ENCODE data around the gene PDHB. TPM values are rescaled to one million over a fixed set of nuclear protein-coding genes. Genes with fewer than 3 reads are reported as not detected.

PDHB gene
- total and polyA plus RNA-seq, 2 experiments from 2014 or later: 260 to 266 TPM

GRCh38 chr3:58418227-58418626, 15.4 kb downstream of the PDHB start:
- Histone ChIP-seq H3K36me3 (no peaks in the 10 kb centered on the region), H3K4me3 (no peak overlapping the region), H3K27me3 (no peaks in the 10 kb centered on the region), H3K4me1 (ENCODE audit: low read depth) (peaks cover 18% of the 10 kb centered on the region), H3K27ac (no peak overlapping the region), H3K9me3 (ENCODE audit: low read depth) (no peaks in the 10 kb centered on the region)
- DNase-seq (ENCODE audit: low read depth in 1 of 2, low spot score in 1 of 2): no peak
- no peak for TF ChIP-seq CTCF (IDR thresholded peaks at IDR 0.05; ENCODE audit: low read depth, low read length)

DNA sequence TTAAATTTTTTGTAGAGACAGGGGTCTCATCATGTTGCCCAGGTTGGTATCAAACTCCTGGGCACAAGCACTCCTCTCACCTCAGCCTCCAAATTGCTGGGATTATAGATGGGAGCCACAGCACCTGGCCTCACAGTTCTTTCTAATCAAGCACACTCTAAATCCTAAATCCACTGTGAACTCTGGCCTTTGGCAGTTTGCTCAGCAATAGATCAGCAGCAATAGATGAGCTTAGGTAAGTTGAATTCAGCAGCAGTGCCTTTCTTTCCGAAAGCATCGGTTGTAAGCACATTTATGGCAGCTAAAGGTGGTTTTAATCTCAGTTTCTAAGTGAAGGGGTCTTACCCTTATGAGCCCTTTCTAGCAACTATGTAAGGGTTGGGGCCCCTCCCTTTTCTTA, 16.6 kb downstream of the PDHB start:
- DNase-seq (ENCODE audit: low read depth in 1 of 2, low spot score in 1 of 2): no peak
- Histone ChIP-seq H3K4me3 (no peak overlapping the region), H3K27me3 (no peaks in the 10 kb centered on the region), H3K9me3 (ENCODE audit: low read depth) (no peaks in the 10 kb centered on the region), H3K27ac (no peak overlapping the region), H3K4me1 (ENCODE audit: low read depth) (peaks cover 19% of the 10 kb centered on the region), H3K36me3 (no peaks in the 10 kb centered on the region)
- no peak for TF ChIP-seq CTCF (IDR thresholded peaks at IDR 0.05; ENCODE audit: low read depth, low read length)

- Histone ChIP-seq H3K27me3 (no peaks in the 10 kb centered on the region), H3K4me1 (ENCODE audit: low read depth) (peaks cover 19% of the 10 kb centered on the region), H3K27ac (no peak overlapping the region), H3K4me3 (no peak overlapping the region), H3K36me3 (no peaks in the 10 kb centered on the region), H3K9me3 (ENCODE audit: low read depth) (no peaks in the 10 kb centered on the region)
- DNase-seq (ENCODE audit: low read depth in 1 of 2, low spot score in 1 of 2): no peak
- no peak for TF ChIP-seq CTCF (IDR thresholded peaks at IDR 0.05; ENCODE audit: low read depth, low read length)
Observed at GRCh38 chr3:58416191-58416590, 17.4 kb downstream of the PDHB start.

DNA sequence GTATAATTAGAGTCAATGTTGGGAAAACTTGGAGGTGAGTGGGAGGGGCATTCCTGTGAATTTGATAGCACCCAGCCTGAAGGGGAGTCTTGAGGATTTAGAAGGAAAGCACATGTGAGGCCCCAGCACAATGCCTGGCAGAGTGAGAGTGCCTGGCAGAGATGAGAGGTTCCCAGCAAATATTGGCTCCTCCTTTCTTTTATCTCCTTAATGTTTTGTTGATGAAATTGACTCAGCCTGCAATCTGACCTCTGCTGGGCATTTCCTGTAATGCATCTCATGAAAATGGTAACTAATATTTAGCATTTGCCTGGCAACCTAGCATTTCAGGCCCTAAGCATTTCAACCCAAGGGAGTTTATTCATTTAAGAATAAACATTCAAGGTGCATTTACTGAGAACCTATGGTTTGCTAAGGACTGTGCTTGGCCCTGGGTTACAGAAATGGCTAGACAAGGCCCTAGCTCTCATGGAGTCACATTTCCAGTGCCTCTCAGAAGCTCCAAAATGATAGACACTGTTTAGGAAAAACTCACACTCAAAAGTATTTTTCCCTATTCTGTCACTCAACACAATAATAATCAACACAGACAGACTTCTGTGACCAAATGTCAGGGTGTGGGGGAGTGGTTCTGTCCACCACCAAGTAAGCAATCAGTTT, 19.0 kb downstream of the PDHB start:
- peaks cover 19% of the 10 kb centered on the region for H3K4me1 ChIP-seq (ENCODE audit: low read depth)
- no peak overlapping the region for H3K27ac ChIP-seq
- no peaks in the 10 kb centered on the region for H3K27me3 ChIP-seq
- peaks cover 5% of the 10 kb centered on the region for H3K36me3 ChIP-seq
- peak; percentile 75 for TF ChIP-seq CTCF (IDR thresholded peaks at IDR 0.05; ENCODE audit: low read depth, low read length)
- DNase-seq (ENCODE audit: low read depth in 1 of 2, low spot score in 1 of 2): peak; percentile 57 to 83
- H3K4me3 ChIP-seq: no peak overlapping the region
- H3K9me3 ChIP-seq (ENCODE audit: low read depth): no peaks in the 10 kb centered on the region

DNA sequence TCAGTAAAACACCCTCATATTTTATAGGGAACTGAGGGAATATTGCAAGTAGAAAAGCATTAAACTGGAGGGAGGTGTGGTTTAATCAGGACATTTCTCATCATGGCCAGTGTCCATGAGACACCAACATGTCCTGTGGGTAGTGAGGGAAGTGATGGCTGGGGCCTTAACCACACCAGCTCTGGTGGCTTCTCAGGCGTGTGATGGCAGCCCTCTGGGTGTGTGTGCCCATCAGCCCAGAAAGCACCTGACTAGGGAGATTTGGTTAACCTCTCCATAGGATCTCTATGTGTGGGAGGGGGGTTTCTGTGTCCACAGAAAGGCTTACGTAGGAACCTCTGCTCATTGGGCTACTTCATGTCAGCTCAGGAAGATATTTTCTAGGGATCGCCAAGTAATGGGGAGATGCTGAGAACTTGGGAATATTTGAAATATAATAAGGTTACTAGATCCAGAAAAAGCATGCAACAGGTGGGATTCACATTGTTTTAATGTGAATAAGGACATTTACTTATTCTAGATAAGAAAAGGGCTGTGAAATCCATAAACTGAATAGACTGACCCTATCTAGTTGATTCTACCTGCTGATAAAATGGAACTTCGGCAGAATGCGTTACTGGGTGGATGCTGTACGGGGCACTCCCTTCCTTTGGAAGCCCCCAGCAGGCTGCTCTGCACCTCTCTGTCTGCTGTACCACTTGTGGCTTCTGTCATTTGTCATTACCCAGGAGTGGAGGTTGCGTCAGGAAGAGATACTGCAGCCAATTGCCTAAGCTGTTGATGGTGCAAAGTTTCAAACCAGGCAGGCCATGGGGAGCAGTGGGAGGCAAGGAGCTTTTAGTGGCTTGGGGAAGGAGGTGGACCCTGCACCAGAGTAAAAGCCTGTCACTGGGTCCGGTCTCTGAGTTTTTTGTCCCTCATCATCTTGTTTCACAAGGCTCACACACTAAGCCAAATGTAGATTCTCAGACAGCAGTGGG, 21.5 kb downstream of the PDHB start:
- Histone ChIP-seq H3K27me3 (no peaks in the 10 kb centered on the region), H3K27ac (no peak overlapping the region), H3K9me3 (ENCODE audit: low read depth) (no peaks in the 10 kb centered on the region), H3K36me3 (peaks cover 6% of the 10 kb centered on the region), H3K4me1 (ENCODE audit: low read depth) (peaks cover 19% of the 10 kb centered on the region), H3K4me3 (no peak overlapping the region)
- no peak for TF ChIP-seq CTCF (IDR thresholded peaks at IDR 0.05; ENCODE audit: low read depth, low read length)
- DNase-seq (ENCODE audit: low read depth in 1 of 2, low spot score in 1 of 2): peak in 1 of 2 donors; percentile 55
